Activated CD4-positive, alpha-beta T cell treated with anti-CD3 and anti-CD28 coated beads for 1 hour (primary cell): ENCODE results near the gene DLX5.

ENCODE experiments used
- DNase-seq: peaks from one replicate; pipeline ENCODE4 v3.0.0-alpha.2; 2020

DLX5 gene

GRCh38 chr7:96987719-96988118 is 36.9 kb downstream of the DLX5 start:
- DNase-seq = no peak

- DNase-seq = no peak
Measured at GRCh38 chr7:96986901-96987300, 37.7 kb downstream of the DLX5 start.

- DNase-seq = no peak
Measured at GRCh38 chr7:96985992-96986391, 38.6 kb downstream of the DLX5 start.

DNA sequence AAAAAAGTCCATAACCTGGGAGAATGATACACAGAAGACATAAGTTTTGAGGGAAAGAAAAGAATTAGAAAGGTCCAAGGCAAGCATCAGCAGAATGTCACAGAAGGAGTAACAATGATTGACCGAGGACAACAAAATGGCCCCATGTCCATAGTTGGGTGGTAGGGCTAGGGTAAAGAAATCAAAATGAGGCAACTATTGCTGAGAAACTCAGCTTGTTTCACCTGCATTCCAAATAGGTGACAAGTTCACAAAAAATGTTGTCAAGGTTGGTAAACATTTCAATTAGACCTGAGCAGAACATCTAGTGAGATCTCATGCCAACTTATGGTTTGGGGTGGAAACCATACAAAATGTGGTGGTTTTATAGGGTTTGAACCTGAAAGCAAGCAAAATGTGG is 42.0 kb downstream of the DLX5 start:
- no peak for DNase-seq

DNA sequence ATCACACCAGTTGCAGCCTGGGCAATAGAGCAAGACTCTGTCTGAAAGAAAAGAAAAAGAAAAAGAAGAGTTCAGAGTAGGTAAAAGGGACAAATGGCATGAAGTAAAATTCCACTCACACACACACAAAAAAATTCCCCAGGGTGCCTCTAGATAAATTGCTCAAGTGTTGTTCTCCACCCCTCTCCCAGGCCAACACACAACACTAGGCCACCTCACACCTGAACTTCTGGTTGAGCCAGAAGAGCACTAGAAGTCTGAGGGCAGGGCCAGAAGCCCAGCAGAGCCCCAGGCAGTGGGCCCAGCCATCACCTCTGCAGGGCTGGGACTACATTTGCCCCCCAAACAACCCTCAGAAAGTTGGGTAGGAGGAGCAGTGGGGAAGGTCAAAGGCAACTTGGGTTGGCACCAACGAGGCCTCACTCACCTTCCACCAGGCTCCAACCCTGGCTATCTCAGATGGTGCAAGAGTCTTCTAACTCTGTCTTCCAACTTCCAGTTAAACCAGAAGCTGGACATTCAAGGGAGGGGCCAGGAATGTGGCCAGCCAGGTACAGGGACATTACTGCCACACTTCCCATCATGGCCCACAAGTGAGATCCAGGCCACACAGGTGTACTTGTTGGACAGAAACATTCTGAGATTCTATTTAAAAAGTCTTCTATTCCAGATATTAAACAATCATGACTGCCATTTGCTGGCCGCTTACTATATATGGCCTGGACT is 44.9 kb downstream of the DLX5 start:
- no peak for DNase-seq

- no peak for DNase-seq
Measured at GRCh38 chr7:96977445-96977844, 47.2 kb downstream of the DLX5 start.

- no peak for DNase-seq
Measured at GRCh38 chr7:96976106-96976505, 48.5 kb downstream of the DLX5 start.

DNA sequence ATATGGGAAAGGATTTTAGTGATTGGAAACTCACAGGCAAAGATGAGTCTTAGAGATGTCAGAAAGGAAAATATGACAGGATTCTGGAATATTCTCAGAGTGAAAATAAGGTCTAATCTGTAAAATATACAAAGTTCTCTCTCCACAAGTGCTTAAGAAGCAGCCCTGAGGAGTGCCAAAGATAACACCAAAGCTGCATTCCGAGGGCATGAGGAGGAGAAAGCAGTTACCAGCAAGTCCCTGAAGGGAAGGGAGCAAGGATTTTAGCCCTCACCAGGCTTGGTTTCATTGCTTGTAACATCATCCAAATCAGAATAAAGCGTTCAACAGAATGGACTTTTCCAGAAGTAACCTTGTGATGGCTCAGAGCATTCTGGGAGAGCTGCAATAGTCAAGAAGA is 50.6 kb downstream of the DLX5 start:
- DNase-seq = no peak

- DNase-seq = no peak
Measured at GRCh38 chr7:96970739-96971138, 53.9 kb downstream of the DLX5 start.
